Measurements from ENCODE around the gene PNN. TPM values are rescaled to one million over a fixed set of nuclear protein-coding genes. Genes with fewer than 3 reads are reported as not detected.

Gene PNN
- total RNA-seq, 3 donors from 2014 or later (not counting 1 experiment from before 2014, with no cell fraction given), result 121 to 153 (median 145) TPM

- no peak for ATAC-seq
- no peak for TF ChIP-seq CTCF (IDR thresholded peaks at IDR 0.05)
- H3K27ac Mint-ChIP-seq, result no peak overlapping the region
- no peaks in the 10 kb centered on the region for H3K27me3 ChIP-seq (ENCODE audit: control insufficient read depth, insufficient read depth, low read length)
- DNase-seq, result no peak
- peaks cover 2 to 5% of the 10 kb centered on the region in 2 donors for H3K4me1 Mint-ChIP-seq
- WGBS (ENCODE audit: insufficient coverage), result 82% methylated on average over 3 of the region's 3 CpGs
- no peak overlapping the region for H3K4me3 Mint-ChIP-seq
- intact Hi-C loops (cut with micrococcal nuclease), result no loop called here
- H3K4me1 ChIP-seq (ENCODE audit: control insufficient read depth, insufficient read depth, low read length), result no peaks in the 10 kb centered on the region
- no peaks in the 10 kb centered on the region for H3K27me3 Mint-ChIP-seq (ENCODE audit: low read depth in 2 of 2)
- H3K36me3 ChIP-seq (ENCODE audit: control insufficient read depth, insufficient read depth, low read length), result no peaks in the 10 kb centered on the region
- no peaks in the 10 kb centered on the region for H3K9me3 ChIP-seq (ENCODE audit: control insufficient read depth, insufficient read depth, low read length)
- no peaks in the 10 kb centered on the region for H3K9me3 Mint-ChIP-seq
- H3K27ac ChIP-seq (ENCODE audit: low read length), result no peak overlapping the region
- no peaks in the 10 kb centered on the region for H3K36me3 Mint-ChIP-seq
- H3K4me3 ChIP-seq (ENCODE audit: low read length), result no peak overlapping the region
These were observed 37.0 kb downstream of the PNN start for GRCh38 chr14:39212034-39212433.

GRCh38 chr14:39212693-39213092 is 37.6 kb downstream of the PNN start:
- DNase-seq (no peak), ATAC-seq (no peak)
- no peaks in the 10 kb centered on the region for H3K9me3 Mint-ChIP-seq
- H3K27ac ChIP-seq (ENCODE audit: low read length), result no peak overlapping the region
- H3K36me3 ChIP-seq (ENCODE audit: control insufficient read depth, insufficient read depth, low read length), result no peaks in the 10 kb centered on the region
- no peaks in the 10 kb centered on the region for H3K9me3 ChIP-seq (ENCODE audit: control insufficient read depth, insufficient read depth, low read length)
- no peaks in the 10 kb centered on the region for H3K27me3 ChIP-seq (ENCODE audit: control insufficient read depth, insufficient read depth, low read length)
- H3K4me3 Mint-ChIP-seq, result no peak overlapping the region
- intact Hi-C loops (cut with micrococcal nuclease), result no loop called here
- H3K4me1 ChIP-seq (ENCODE audit: control insufficient read depth, insufficient read depth, low read length), result no peaks in the 10 kb centered on the region
- peaks cover 7 to 10% of the 10 kb centered on the region in 2 donors for H3K4me1 Mint-ChIP-seq
- WGBS (ENCODE audit: insufficient coverage), result no CpG with 5 or more reads among the region's 1 CpG
- H3K27ac Mint-ChIP-seq, result no peak overlapping the region
- H3K36me3 Mint-ChIP-seq, result no peaks in the 10 kb centered on the region
- no peak for TF ChIP-seq CTCF (IDR thresholded peaks at IDR 0.05)
- H3K27me3 Mint-ChIP-seq (ENCODE audit: low read depth in 2 of 2), result no peaks in the 10 kb centered on the region
- no peak overlapping the region for H3K4me3 ChIP-seq (ENCODE audit: low read length)

- DNase-seq (no peak), ATAC-seq (no peak)
- H3K27me3 ChIP-seq (ENCODE audit: control insufficient read depth, insufficient read depth, low read length), result no peaks in the 10 kb centered on the region
- Mint-ChIP-seq H3K4me1 (peaks cover 7 to 10% of the 10 kb centered on the region in 2 donors), H3K27ac (no peak overlapping the region), H3K9me3 (no peaks in the 10 kb centered on the region), H3K4me3 (no peak overlapping the region), H3K27me3 (ENCODE audit: low read depth in 2 of 2) (no peaks in the 10 kb centered on the region), H3K36me3 (no peaks in the 10 kb centered on the region)
- intact Hi-C loops (cut with micrococcal nuclease), result no loop called here
- H3K9me3 ChIP-seq (ENCODE audit: control insufficient read depth, insufficient read depth, low read length), result no peaks in the 10 kb centered on the region
- no peak overlapping the region for H3K27ac ChIP-seq (ENCODE audit: low read length)
- no peak overlapping the region for H3K4me3 ChIP-seq (ENCODE audit: low read length)
- no peaks in the 10 kb centered on the region for H3K4me1 ChIP-seq (ENCODE audit: control insufficient read depth, insufficient read depth, low read length)
- 77% methylated on average over 5 of the region's 8 CpGs for WGBS (ENCODE audit: insufficient coverage)
- H3K36me3 ChIP-seq (ENCODE audit: control insufficient read depth, insufficient read depth, low read length), result no peaks in the 10 kb centered on the region
- TF ChIP-seq CTCF (IDR thresholded peaks at IDR 0.05), result no peak
These were observed 42.3 kb downstream of the PNN start for GRCh38 chr14:39217214-39217879.

Data from natural killer cell (primary cell).